K562 (cell line): ENCODE measurements around the gene UBALD2. TPM values are rescaled to one million over a fixed set of nuclear protein-coding genes. Genes with fewer than 3 reads are reported as not detected.

ENCODE experiments used
- CBFA2T2 ChIP-seq: fragments of 450-650 bp; conservative IDR thresholded peaks from 2 replicates; pipeline ENCODE4 v1.6.1; 2017; ENCODE audit warnings: mild to moderate bottlenecking
- MAFG ChIP-seq: fragments of 450-650 bp; conservative IDR thresholded peaks from 2 replicates; pipeline ENCODE4 v1.6.1; 2016; ENCODE audit warnings: missing genetic modification characterization, missing compliant biosample characterization
- PCBP1 ChIP-seq: fragments of 200-400 bp; formaldehyde crosslinking; IDR thresholded peaks from 2 replicates; pipeline ENCODE4 v1.6.1; 2018; ENCODE audit warnings: mild to moderate bottlenecking, low read depth, low read length; ENCODE audit not compliant: poor library complexity, severe bottlenecking
- TCF7 ChIP-seq: sonication (generic); IDR thresholded peaks from 2 replicates; pipeline ENCODE4 v1.6.1; 2016; ENCODE audit warnings: antibody characterized with exemption, borderline replicate concordance
- ZNF316 ChIP-seq: fragments of 450-650 bp; IDR thresholded peaks from 2 replicates; pipeline ENCODE4 v1.6.1; 2016
- polyA plus RNA-seq, 8 experiments: library from polyadenylated mRNA; depleted of rRNA in 4 of 8; stranded (reverse) in 5 of 8; unstranded in 3 of 8; fragments of >200 nt; fragmentation: Nextera tagmentation in 2 of 8; fragmentation: Illumina TruSeq in 1 of 8; extraction: Ambion mirVana in 2 of 8; extraction: Trizol in 1 of 8; gene quantifications; 2 replicates each; pipeline versions ENCODE4 v1.2.1 to v1.2.3, GENCODE V29; 2011 to 2014; ENCODE audit warnings: inconsistent platforms in 1 of 8, missing spikeins in 1 of 8
- total RNA-seq, 7 experiments: library from RNA; depleted of rRNA in 6 of 7; stranded (reverse); fragments of >200 nt in 6 of 7; fragmentation: Illumina TruSeq in 2 of 7; extraction: Trizol in 2 of 7; gene quantifications; 2 replicates each; pipeline versions ENCODE4 v1.2.1 to v1.2.3, GENCODE V29; 2011 to 2021; ENCODE audit warnings: low replicate concordance in 1 of 7
- TF ChIP-seq, protein P1 (sequence below), 2 experiments: fragments of 450-650 bp in 1 of 2; sonication (generic) in 1 of 2; formaldehyde crosslinking in 1 of 2; IDR thresholded peaks; 2 replicates each; pipeline versions ENCODE4 v1.7.1 to v1.9.0; 2016 to 2022; ENCODE audit warnings: inconsistent platforms in 1 of 2, mild to moderate bottlenecking in 1 of 2, missing genetic modification reagents in 1 of 2
- TF ChIP-seq, protein P2 (sequence below): sonication (generic); formaldehyde crosslinking; IDR thresholded peaks from 2 replicates; pipeline ENCODE4 v1.9.0; 2022; ENCODE audit warnings: mild to moderate bottlenecking, missing genetic modification reagents
- TF ChIP-seq, protein P3 (sequence below): fragments of 250-450 bp; sonication (Bioruptor Pico); IDR thresholded peaks from 2 replicates; pipeline ENCODE4 v1.4.0; 2020
- TF ChIP-seq, protein P4 (sequence below), 2 experiments: IDR thresholded peaks; 2 replicates each; pipeline ENCODE4 v1.6.1; 2011; ENCODE audit warnings: borderline replicate concordance in 1 of 2, control low read depth in 1 of 2, low read depth in 1 of 2, low read length in 1 of 2, mild to moderate bottlenecking in 1 of 2, mixed read lengths in 1 of 2, moderate library complexity in 1 of 2; ENCODE audit not compliant: insufficient read depth in 1 of 2, insufficient read length in 1 of 2, poor library complexity in 1 of 2, severe bottlenecking in 1 of 2; ENCODE audit errors: extremely low read depth in 1 of 2

UBALD2 gene
- total and polyA plus RNA-seq, 9 of the 15 experiments (the other 6 are each of a cell fraction or from before 2014, with no cell fraction given) = 2.3 to 94.1 (median 25.3) TPM

DNA sequence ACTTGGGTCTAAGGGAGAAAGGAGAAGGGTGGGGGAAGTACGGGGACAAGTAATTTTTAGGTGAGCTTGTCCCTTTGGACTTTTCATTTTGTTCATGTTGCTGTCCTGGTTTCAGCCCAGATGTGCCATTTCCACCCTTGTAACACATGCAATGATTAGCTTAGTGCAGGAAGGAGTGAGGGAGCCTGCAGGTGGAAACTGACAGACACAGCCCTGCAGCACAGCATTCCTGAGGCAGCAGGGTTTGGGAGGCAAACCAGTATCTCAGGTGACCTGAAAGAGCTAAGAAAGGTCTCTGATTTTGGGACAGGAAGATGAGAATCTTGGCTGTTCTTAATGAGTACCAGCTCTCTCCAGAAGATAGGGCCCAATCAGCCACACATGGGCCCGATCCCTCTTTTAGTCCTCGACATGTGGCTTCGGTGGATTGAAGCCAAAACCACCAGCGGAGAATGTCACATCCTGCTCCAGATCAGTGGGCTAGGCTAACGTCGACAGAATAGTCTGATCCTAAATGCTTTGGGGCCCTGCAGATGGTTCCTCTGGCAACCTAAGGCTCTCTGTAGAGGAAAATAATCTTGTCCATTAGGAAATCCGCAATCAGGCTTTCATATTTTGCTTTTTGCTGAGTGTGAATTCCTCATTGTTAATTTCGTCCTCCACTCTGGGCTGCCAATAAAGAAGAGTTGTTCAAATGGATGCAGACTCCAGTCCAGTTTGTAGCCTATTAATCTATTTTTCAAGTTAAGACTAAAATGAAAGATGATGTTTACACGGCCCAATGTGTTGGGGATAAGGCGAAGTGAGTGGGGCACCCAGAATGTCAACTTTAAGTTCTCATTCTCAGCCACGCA, 21.1 kb upstream of the UBALD2 start (continued):
- TF ChIP-seq, protein P1, sequence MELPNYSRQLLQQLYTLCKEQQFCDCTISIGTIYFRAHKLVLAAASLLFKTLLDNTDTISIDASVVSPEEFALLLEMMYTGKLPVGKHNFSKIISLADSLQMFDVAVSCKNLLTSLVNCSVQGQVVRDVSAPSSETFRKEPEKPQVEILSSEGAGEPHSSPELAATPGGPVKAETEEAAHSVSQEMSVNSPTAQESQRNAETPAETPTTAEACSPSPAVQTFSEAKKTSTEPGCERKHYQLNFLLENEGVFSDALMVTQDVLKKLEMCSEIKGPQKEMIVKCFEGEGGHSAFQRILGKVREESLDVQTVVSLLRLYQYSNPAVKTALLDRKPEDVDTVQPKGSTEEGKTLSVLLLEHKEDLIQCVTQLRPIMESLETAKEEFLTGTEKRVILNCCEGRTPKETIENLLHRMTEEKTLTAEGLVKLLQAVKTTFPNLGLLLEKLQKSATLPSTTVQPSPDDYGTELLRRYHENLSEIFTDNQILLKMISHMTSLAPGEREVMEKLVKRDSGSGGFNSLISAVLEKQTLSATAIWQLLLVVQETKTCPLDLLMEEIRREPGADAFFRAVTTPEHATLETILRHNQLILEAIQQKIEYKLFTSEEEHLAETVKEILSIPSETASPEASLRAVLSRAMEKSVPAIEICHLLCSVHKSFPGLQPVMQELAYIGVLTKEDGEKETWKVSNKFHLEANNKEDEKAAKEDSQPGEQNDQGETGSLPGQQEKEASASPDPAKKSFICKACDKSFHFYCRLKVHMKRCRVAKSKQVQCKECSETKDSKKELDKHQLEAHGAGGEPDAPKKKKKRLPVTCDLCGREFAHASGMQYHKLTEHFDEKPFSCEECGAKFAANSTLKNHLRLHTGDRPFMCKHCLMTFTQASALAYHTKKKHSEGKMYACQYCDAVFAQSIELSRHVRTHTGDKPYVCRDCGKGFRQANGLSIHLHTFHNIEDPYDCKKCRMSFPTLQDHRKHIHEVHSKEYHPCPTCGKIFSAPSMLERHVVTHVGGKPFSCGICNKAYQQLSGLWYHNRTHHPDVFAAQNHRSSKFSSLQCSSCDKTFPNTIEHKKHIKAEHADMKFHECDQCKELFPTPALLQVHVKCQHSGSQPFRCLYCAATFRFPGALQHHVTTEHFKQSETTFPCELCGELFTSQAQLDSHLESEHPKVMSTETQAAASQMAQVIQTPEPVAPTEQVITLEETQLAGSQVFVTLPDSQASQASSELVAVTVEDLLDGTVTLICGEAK (IDR thresholded peaks at IDR 0.05) = peak; percentile 81
- TF ChIP-seq, protein P1 (CRISPR knock-in tag; IDR thresholded peaks at IDR 0.05) = peak; percentile 18; the same call in 1 of the 2 replicates
- TF ChIP-seq, protein P2, sequence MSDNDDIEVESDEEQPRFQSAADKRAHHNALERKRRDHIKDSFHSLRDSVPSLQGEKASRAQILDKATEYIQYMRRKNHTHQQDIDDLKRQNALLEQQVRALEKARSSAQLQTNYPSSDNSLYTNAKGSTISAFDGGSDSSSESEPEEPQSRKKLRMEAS (CRISPR knock-in tag) = peak; percentile 27; the same call in 1 of the 2 replicates
- TF ChIP-seq, protein P3, sequence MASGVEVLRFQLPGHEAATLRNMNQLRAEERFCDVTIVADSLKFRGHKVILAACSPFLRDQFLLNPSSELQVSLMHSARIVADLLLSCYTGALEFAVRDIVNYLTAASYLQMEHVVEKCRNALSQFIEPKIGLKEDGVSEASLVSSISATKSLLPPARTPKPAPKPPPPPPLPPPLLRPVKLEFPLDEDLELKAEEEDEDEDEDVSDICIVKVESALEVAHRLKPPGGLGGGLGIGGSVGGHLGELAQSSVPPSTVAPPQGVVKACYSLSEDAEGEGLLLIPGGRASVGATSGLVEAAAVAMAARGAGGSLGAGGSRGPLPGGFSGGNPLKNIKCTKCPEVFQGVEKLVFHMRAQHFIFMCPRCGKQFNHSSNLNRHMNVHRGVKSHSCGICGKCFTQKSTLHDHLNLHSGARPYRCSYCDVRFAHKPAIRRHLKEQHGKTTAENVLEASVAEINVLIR (CRISPR knock-in tag) = no peak
- TF ChIP-seq CBFA2T2 (0 out of 2 replicates have a peak, but pooled peaks have one; percentile 14), ZNF316 (peak; percentile 68), PCBP1 (no peak), MAFG (tag) (0 out of 2 replicates have a peak, but pooled peaks have one; percentile 15), TCF7 (no peak)
- TF ChIP-seq, protein P4, sequence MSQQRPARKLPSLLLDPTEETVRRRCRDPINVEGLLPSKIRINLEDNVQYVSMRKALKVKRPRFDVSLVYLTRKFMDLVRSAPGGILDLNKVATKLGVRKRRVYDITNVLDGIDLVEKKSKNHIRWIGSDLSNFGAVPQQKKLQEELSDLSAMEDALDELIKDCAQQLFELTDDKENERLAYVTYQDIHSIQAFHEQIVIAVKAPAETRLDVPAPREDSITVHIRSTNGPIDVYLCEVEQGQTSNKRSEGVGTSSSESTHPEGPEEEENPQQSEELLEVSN (IDR thresholded peaks at IDR 0.05; ENCODE audit: borderline replicate concordance in 1 of 2, extremely low read depth in 1 of 2, insufficient read depth in 1 of 2, insufficient read length in 1 of 2, low read depth in 1 of 2, low read length in 1 of 2, poor library complexity in 1 of 2, severe bottlenecking in 1 of 2) = peak in 1 of 2 experiments; percentile 19
